H9 (cell line): Measurements from ENCODE around the gene DDT. TPM values are rescaled to one million over a fixed set of nuclear protein-coding genes. Genes with fewer than 3 reads are reported as not detected.

Experiments used
- DNase-seq: peaks from one replicate; pipeline ENCODE4 v3.0.0-alpha.2; 2017
- H2AFZ ChIP-seq: one replicate; pipeline ENCODE4 v1.6.1; 2013; ENCODE audit warnings: mild to moderate bottlenecking, low read length, control low read depth, moderate library complexity
- H2AK5ac ChIP-seq: 2 replicates; pipeline ENCODE4 v1.6.1; 2013; ENCODE audit warnings: low read length, control low read depth, mixed read lengths; ENCODE audit not compliant: insufficient read length
- H2BK120ac ChIP-seq: one replicate; pipeline ENCODE4 v1.6.1; 2013; ENCODE audit warnings: low read depth, mild to moderate bottlenecking, low read length, control low read depth, inconsistent platforms; ENCODE audit not compliant: poor library complexity, severe bottlenecking
- H2BK12ac ChIP-seq: 2 replicates; pipeline ENCODE4 v1.6.1; 2013; ENCODE audit warnings: low read length, control low read depth, mixed read lengths, low read depth; ENCODE audit not compliant: insufficient read length
- H2BK15ac ChIP-seq: 2 replicates; pipeline ENCODE4 v1.6.1; 2013; ENCODE audit warnings: low read depth, low read length, control low read depth
- H2BK20ac ChIP-seq: one replicate; pipeline ENCODE4 v1.6.1; 2013; ENCODE audit warnings: low read depth, mild to moderate bottlenecking, low read length, control low read depth, inconsistent platforms; ENCODE audit not compliant: poor library complexity, severe bottlenecking
- H2BK5ac ChIP-seq: 2 replicates; pipeline ENCODE4 v1.6.1; 2013; ENCODE audit warnings: low read length, control low read depth, mixed read lengths; ENCODE audit not compliant: insufficient read length
- H3K14ac ChIP-seq: 2 replicates; pipeline ENCODE4 v1.6.1; 2013; ENCODE audit warnings: low read length, control low read depth; ENCODE audit not compliant: insufficient read depth
- H3K18ac ChIP-seq: 2 replicates; pipeline ENCODE4 v1.6.1; 2013; ENCODE audit warnings: low read depth, mild to moderate bottlenecking, mixed read lengths, low read length, control low read depth; ENCODE audit not compliant: insufficient read length
- H3K23ac ChIP-seq: 2 replicates; pipeline ENCODE4 v1.6.1; 2013; ENCODE audit warnings: low read length, control low read depth, mixed read lengths, low read depth; ENCODE audit not compliant: insufficient read length
- H3K23me2 ChIP-seq: 2 replicates; pipeline ENCODE4 v1.6.1; 2013; ENCODE audit warnings: low read depth, mild to moderate bottlenecking, mixed read lengths, low read length, control low read depth; ENCODE audit not compliant: insufficient read length, poor library complexity, severe bottlenecking
- H3K27ac ChIP-seq: 2 replicates; pipeline ENCODE4 v1.5.1; 2013; ENCODE audit warnings: low read length, control low read depth, mixed read lengths, low read depth; ENCODE audit not compliant: insufficient read length
- H3K27me3 ChIP-seq: 2 replicates; pipeline ENCODE4 v1.6.1; 2013; ENCODE audit warnings: low read length, control low read depth, inconsistent platforms; ENCODE audit not compliant: insufficient read depth
- H3K4ac ChIP-seq: 2 replicates; pipeline ENCODE4 v1.6.1; 2013; ENCODE audit warnings: low read depth, mild to moderate bottlenecking, control low read depth, inconsistent platforms, low read length, moderate library complexity
- H3K4me1 ChIP-seq: 2 replicates; pipeline ENCODE4 v1.6.1; 2013; ENCODE audit warnings: low read length, control low read depth, inconsistent platforms; ENCODE audit not compliant: insufficient read depth
- H3K4me2 ChIP-seq: 2 replicates; pipeline ENCODE4 v1.6.1; 2013; ENCODE audit warnings: low read length, control low read depth, mixed read lengths; ENCODE audit not compliant: insufficient read length, insufficient read depth
- H3K56ac ChIP-seq: 2 replicates; pipeline ENCODE4 v1.6.1; 2013; ENCODE audit warnings: low read depth, mild to moderate bottlenecking, mixed read lengths, low read length, control low read depth; ENCODE audit not compliant: insufficient read length
- H3K79me1 ChIP-seq: 2 replicates; pipeline ENCODE4 v1.6.1; 2013; ENCODE audit warnings: low read depth, mild to moderate bottlenecking, moderate library complexity, low read length, control low read depth, inconsistent platforms; ENCODE audit not compliant: insufficient read depth, poor library complexity, severe bottlenecking
- H3K79me2 ChIP-seq: 2 replicates; pipeline ENCODE4 v1.6.1; 2013; ENCODE audit warnings: low read length, control low read depth, inconsistent platforms; ENCODE audit not compliant: insufficient read depth
- H3K9ac ChIP-seq: 2 replicates; pipeline ENCODE4 v1.6.1; 2013; ENCODE audit warnings: low read length, control low read depth, mixed read lengths; ENCODE audit not compliant: insufficient read length; ENCODE audit errors: extremely low read depth
- H3K9me3 ChIP-seq: one replicate; pipeline ENCODE4 v1.6.1; 2013; ENCODE audit warnings: low read depth, low read length, inconsistent platforms; ENCODE audit not compliant: control insufficient read depth
- H3T11ph ChIP-seq: one replicate; pipeline ENCODE4 v1.6.1; 2013; ENCODE audit warnings: mild to moderate bottlenecking, low read length, control low read depth, inconsistent platforms
- H4K20me1 ChIP-seq: one replicate; pipeline ENCODE4 v1.6.1; 2013; ENCODE audit not compliant: control insufficient read depth, insufficient read length, insufficient read depth
- H4K5ac ChIP-seq: 2 replicates; pipeline ENCODE4 v1.6.1; 2013; ENCODE audit warnings: low read depth, mild to moderate bottlenecking, mixed read lengths, low read length, control low read depth; ENCODE audit not compliant: insufficient read length
- H4K8ac ChIP-seq: replicated peaks from 2 replicates; pipeline ENCODE4 v1.6.1; 2013; ENCODE audit warnings: low read length, control low read depth, mixed read lengths, low read depth; ENCODE audit not compliant: insufficient read length
- H4K91ac ChIP-seq: 2 replicates; pipeline ENCODE4 v1.6.1; 2013; ENCODE audit warnings: low read depth, mild to moderate bottlenecking, moderate library complexity, mixed read lengths, low read length, control low read depth; ENCODE audit not compliant: insufficient read length
- H3K27ac Mint-ChIP-seq, 3 experiments: 2 replicates in 2 of 3; 3 replicates in 1 of 3; pipeline ENCODE4 v1.8.0; 2020 to 2021; ENCODE audit warnings: mixed read lengths in 3 of 3, mild to moderate bottlenecking in 1 of 3, moderate library complexity in 1 of 3
- H3K27me3 Mint-ChIP-seq: 2 replicates; pipeline ENCODE4 v1.8.0; 2021; ENCODE audit warnings: low read depth, mild to moderate bottlenecking, moderate library complexity, mixed read lengths
- H3K36me3 Mint-ChIP-seq, 3 experiments: 2 replicates in 2 of 3; 3 replicates in 1 of 3; pipeline ENCODE4 v1.8.0; 2020 to 2021; ENCODE audit warnings: low read depth in 3 of 3, mixed read lengths in 3 of 3; ENCODE audit not compliant: insufficient read depth in 1 of 3
- H3K4me1 Mint-ChIP-seq, 2 experiments: 2 replicates each; pipeline ENCODE4 v1.8.0; 2020; ENCODE audit warnings: mixed read lengths in 2 of 2
- H3K4me3 Mint-ChIP-seq, 2 experiments: 2 replicates in 1 of 2; 3 replicates in 1 of 2; pipeline ENCODE4 v1.8.0; 2020 to 2021; ENCODE audit warnings: mild to moderate bottlenecking in 2 of 2, mixed read lengths in 2 of 2, moderate library complexity in 1 of 2
- H3K9me3 Mint-ChIP-seq, 2 experiments: 2 replicates in 1 of 2; 3 replicates in 1 of 2; pipeline ENCODE4 v1.8.0; 2020; ENCODE audit warnings: mild to moderate bottlenecking in 2 of 2, mixed read lengths in 2 of 2, moderate library complexity in 1 of 2
- WGBS: extraction: QIAGEN DNeasy Blood & Tissue Kit; methylation state at CpG from one replicate; pipeline ENCODE4 v1.1.7; 2013; ENCODE audit warnings: missing lambda C conversion rate, low lambda C conversion rate, mixed read lengths; ENCODE audit not compliant: insufficient read length; ENCODE audit errors: extremely low coverage; 5-methylcytosine and 5-hydroxymethylcytosine counted together
- total RNA-seq: library from RNA; stranded (reverse); gene quantifications from 2 replicates; pipeline ENCODE4 v1.2.1, GENCODE V29; 2021
- TF ChIP-seq, protein P1 (sequence below): fragments of 200-600 bp; sonication (generic); conservative IDR thresholded peaks from 3 replicates; pipeline ENCODE4 v1.8.0; 2021; ENCODE audit warnings: antibody characterized with exemption, mild to moderate bottlenecking

Gene DDT
- total RNA-seq, 1 experiment from 2014 or later, result 185 TPM

GRCh38 chr22:24002851-24003250 lies 28.6 kb upstream of the DDT start:
- no peak overlapping the region for H3T11ph ChIP-seq
- H3K27me3 Mint-ChIP-seq, result peaks cover 10% of the 10 kb centered on the region
- no peak overlapping the region for H3K27ac Mint-ChIP-seq
- no peaks in the 10 kb centered on the region for H3K9me3 Mint-ChIP-seq
- no peak overlapping the region for H2BK12ac ChIP-seq
- no peak overlapping the region for H2BK120ac ChIP-seq
- no peaks in the 10 kb centered on the region for H3K79me2 ChIP-seq
- H4K5ac ChIP-seq, result no peak overlapping the region
- no peak overlapping the region for H2AFZ ChIP-seq
- no peak overlapping the region for H3K4me2 ChIP-seq
- H3K9me3 ChIP-seq, result no peaks in the 10 kb centered on the region
- no CpG with 5 or more reads among the region's 5 CpGs for WGBS
- H3K4me3 Mint-ChIP-seq, result no peak overlapping the region
- no peak overlapping the region for H3K4ac ChIP-seq
- no peak overlapping the region for H4K91ac ChIP-seq
- no peak overlapping the region for H3K23ac ChIP-seq
- H3K23me2 ChIP-seq, result no peaks in the 10 kb centered on the region
- no peak overlapping the region for H2BK5ac ChIP-seq
- H3K27me3 ChIP-seq, result no peaks in the 10 kb centered on the region; the same call in 1 of the 2 replicates
- no peak overlapping the region for H3K18ac ChIP-seq
- H2AK5ac ChIP-seq, result no peak overlapping the region
- no peak for DNase-seq
- H2BK20ac ChIP-seq, result no peak overlapping the region
- H3K4me1 ChIP-seq, result peaks cover 3% of the 10 kb centered on the region; the same call in 1 of the 2 replicates
- H3K9ac ChIP-seq, result no peak overlapping the region
- no peak overlapping the region for H3K27ac ChIP-seq
- TF ChIP-seq, protein P1, sequence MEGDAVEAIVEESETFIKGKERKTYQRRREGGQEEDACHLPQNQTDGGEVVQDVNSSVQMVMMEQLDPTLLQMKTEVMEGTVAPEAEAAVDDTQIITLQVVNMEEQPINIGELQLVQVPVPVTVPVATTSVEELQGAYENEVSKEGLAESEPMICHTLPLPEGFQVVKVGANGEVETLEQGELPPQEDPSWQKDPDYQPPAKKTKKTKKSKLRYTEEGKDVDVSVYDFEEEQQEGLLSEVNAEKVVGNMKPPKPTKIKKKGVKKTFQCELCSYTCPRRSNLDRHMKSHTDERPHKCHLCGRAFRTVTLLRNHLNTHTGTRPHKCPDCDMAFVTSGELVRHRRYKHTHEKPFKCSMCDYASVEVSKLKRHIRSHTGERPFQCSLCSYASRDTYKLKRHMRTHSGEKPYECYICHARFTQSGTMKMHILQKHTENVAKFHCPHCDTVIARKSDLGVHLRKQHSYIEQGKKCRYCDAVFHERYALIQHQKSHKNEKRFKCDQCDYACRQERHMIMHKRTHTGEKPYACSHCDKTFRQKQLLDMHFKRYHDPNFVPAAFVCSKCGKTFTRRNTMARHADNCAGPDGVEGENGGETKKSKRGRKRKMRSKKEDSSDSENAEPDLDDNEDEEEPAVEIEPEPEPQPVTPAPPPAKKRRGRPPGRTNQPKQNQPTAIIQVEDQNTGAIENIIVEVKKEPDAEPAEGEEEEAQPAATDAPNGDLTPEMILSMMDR, result no peak
- no peak overlapping the region for H3K56ac ChIP-seq
- H3K14ac ChIP-seq, result no peak overlapping the region
- peaks cover 2% of the 10 kb centered on the region for H4K20me1 ChIP-seq
- no peak overlapping the region for H2BK15ac ChIP-seq
- no peak overlapping the region for H4K8ac ChIP-seq
- peaks cover 12 to 20% of the 10 kb centered on the region in 2 experiments for H3K4me1 Mint-ChIP-seq
- no peaks in the 10 kb centered on the region for H3K79me1 ChIP-seq
- no peaks in the 10 kb centered on the region; a peak in 3 of 7 replicates for H3K36me3 Mint-ChIP-seq
